HEK293 (cell line): ENCODE data around the gene CYP27A1.
A peak's percentile ranks its signal among the peaks of the same experiment; 100 is the strongest.

Experiments
- CTCF ChIA-PET: fragments of 350-600 bp; formaldehyde crosslinking; extraction: SDS; loops from one replicate; lab custom pipeline; 2021; ENCODE audit warnings: antibody characterized with exemption; lab: Yijun Ruan, JAX
- POLR2A ChIA-PET: fragments of 300-600 bp; formaldehyde crosslinking; extraction: SDS; loops from one replicate; lab custom pipeline; 2020; ENCODE audit warnings: antibody characterized with exemption, inconsistent platforms; lab: Yijun Ruan, JAX
- H3K27ac ChIP-seq: fragments of 200-500 bp; sonication (Bioruptor generic); 2 replicates; pipeline ENCODE4 v1.5.1; 2014; ENCODE audit warnings: low read depth, low read length, control low read depth, inconsistent platforms; ENCODE audit errors: extremely low read depth
- H3K36me3 ChIP-seq, 2 experiments: fragments of 200-500 bp in 1 of 2; sonication (Bioruptor generic) in 1 of 2; 1 replicate in 1 of 2; 2 replicates in 1 of 2; pipeline ENCODE4 v1.5.1; 2014 to 2017; ENCODE audit warnings: inconsistent platforms in 2 of 2, low read length in 2 of 2; ENCODE audit not compliant: control insufficient read depth in 2 of 2, insufficient read depth in 1 of 2
- H3K4me1 ChIP-seq: fragments of 200-500 bp; sonication (Bioruptor generic); 2 replicates; pipeline ENCODE4 v1.5.1; 2014; ENCODE audit warnings: mild to moderate bottlenecking, low read length, inconsistent platforms; ENCODE audit not compliant: control insufficient read depth, insufficient read depth
- H3K4me3 ChIP-seq: 2 replicates; pipeline ENCODE4 v1.5.1; 2011; ENCODE audit warnings: low read depth, mild to moderate bottlenecking, control low read depth, low read length, moderate library complexity
- H3K9me3 ChIP-seq: fragments of 200-500 bp; sonication (Bioruptor generic); 2 replicates; pipeline ENCODE4 v1.5.1; 2014; ENCODE audit warnings: low read depth, low read length, inconsistent platforms; ENCODE audit not compliant: control insufficient read depth, insufficient read depth
- BCL11A ChIP-seq: fragments of 450-650 bp; formaldehyde crosslinking; IDR thresholded peaks from 2 replicates; pipeline ENCODE4 v1.5.1; 2016; ENCODE audit warnings: low read depth, missing biosample characterization, missing genetic modification characterization
- GLIS1 ChIP-seq: fragments of 450-650 bp; formaldehyde crosslinking; IDR thresholded peaks from 2 replicates; pipeline ENCODE4 v1.5.1; 2016; ENCODE audit warnings: missing biosample characterization, missing genetic modification characterization
- INSM2 ChIP-seq: fragments of 450-650 bp; formaldehyde crosslinking; IDR thresholded peaks from 2 replicates; pipeline ENCODE4 v1.5.1; 2016; ENCODE audit warnings: missing biosample characterization, missing genetic modification characterization
- KLF16 ChIP-seq: fragments of 450-650 bp; formaldehyde crosslinking; IDR thresholded peaks from 2 replicates; pipeline ENCODE4 v1.5.1; 2017; ENCODE audit warnings: missing biosample characterization, missing genetic modification characterization
- KLF7 ChIP-seq: fragments of 450-650 bp; formaldehyde crosslinking; IDR thresholded peaks from 2 replicates; pipeline ENCODE4 v1.5.1; 2016; ENCODE audit warnings: missing biosample characterization, missing genetic modification characterization, borderline replicate concordance
- PRDM1 ChIP-seq: fragments of 450-650 bp; formaldehyde crosslinking; IDR thresholded peaks from 2 replicates; pipeline ENCODE4; 2016; ENCODE audit warnings: missing biosample characterization, missing genetic modification characterization
- ZBTB10 ChIP-seq: fragments of 450-650 bp; formaldehyde crosslinking; IDR thresholded peaks from 2 replicates; pipeline ENCODE4 v1.5.1; 2016; ENCODE audit warnings: missing biosample characterization, missing genetic modification characterization
- ZBTB44 ChIP-seq: fragments of 450-650 bp; IDR thresholded peaks from 2 replicates; pipeline ENCODE4 v1.5.1; 2018; ENCODE audit warnings: missing biosample characterization, mild to moderate bottlenecking, missing genetic modification characterization
- ZBTB49 ChIP-seq: fragments of 450-650 bp; formaldehyde crosslinking; IDR thresholded peaks from 2 replicates; pipeline ENCODE4 v1.5.1; 2016; ENCODE audit warnings: missing biosample characterization, missing genetic modification characterization, low read depth
- ZNF140 ChIP-seq: fragments of 450-650 bp; formaldehyde crosslinking; IDR thresholded peaks from 2 replicates; pipeline ENCODE4 v1.5.1; 2016; ENCODE audit warnings: missing biosample characterization, missing genetic modification characterization
- ZNF239 ChIP-seq: fragments of 450-650 bp; formaldehyde crosslinking; IDR thresholded peaks from 2 replicates; pipeline ENCODE4 v1.5.1; 2016; ENCODE audit warnings: missing biosample characterization, missing genetic modification characterization
- ZNF24 ChIP-seq: fragments of 450-650 bp; formaldehyde crosslinking; IDR thresholded peaks from 2 replicates; pipeline ENCODE4 v1.5.1; 2016; ENCODE audit warnings: missing biosample characterization, missing genetic modification characterization
- ZNF274 ChIP-seq, 2 experiments: fragments of 200-500 bp in 1 of 2; fragments of 450-650 bp in 1 of 2; sonication (Bioruptor generic) in 1 of 2; formaldehyde crosslinking in 1 of 2; IDR thresholded peaks; 2 replicates each; pipeline versions ENCODE4 v1.5.1 to v1.6.1; 2014 to 2016; ENCODE audit warnings: borderline replicate concordance in 1 of 2, inconsistent platforms in 1 of 2, low read length in 1 of 2, missing biosample characterization in 1 of 2, missing genetic modification characterization in 1 of 2
- ZNF324 ChIP-seq: fragments of 450-650 bp; formaldehyde crosslinking; IDR thresholded peaks from 2 replicates; pipeline ENCODE4 v1.5.1; 2016; ENCODE audit warnings: missing biosample characterization, missing genetic modification characterization
- ZNF354C ChIP-seq: fragments of 450-650 bp; formaldehyde crosslinking; IDR thresholded peaks from 2 replicates; pipeline ENCODE4 v1.5.1; 2016; ENCODE audit warnings: missing biosample characterization, missing genetic modification characterization, low read depth, borderline replicate concordance
- ZNF366 ChIP-seq: fragments of 450-650 bp; formaldehyde crosslinking; conservative IDR thresholded peaks from 2 replicates; pipeline ENCODE4 v1.5.1; 2016; ENCODE audit warnings: missing biosample characterization, missing genetic modification characterization
- ZNF416 ChIP-seq: fragments of 450-650 bp; formaldehyde crosslinking; IDR thresholded peaks from 2 replicates; pipeline ENCODE4 v1.5.1; 2016; ENCODE audit warnings: missing biosample characterization, missing genetic modification characterization
- ZNF530 ChIP-seq: fragments of 450-650 bp; formaldehyde crosslinking; IDR thresholded peaks from 2 replicates; pipeline ENCODE4 v1.5.1; 2016; ENCODE audit warnings: low read depth, missing biosample characterization, missing genetic modification characterization
- ZNF610 ChIP-seq: fragments of 450-650 bp; formaldehyde crosslinking; IDR thresholded peaks from 2 replicates; pipeline ENCODE4 v1.5.1; 2016; ENCODE audit warnings: missing biosample characterization, missing genetic modification characterization, borderline replicate concordance
- ZSCAN18 ChIP-seq: fragments of 450-650 bp; formaldehyde crosslinking; IDR thresholded peaks from 2 replicates; pipeline ENCODE4 v1.5.1; 2016; ENCODE audit warnings: missing biosample characterization, missing genetic modification characterization
- TF ChIP-seq, protein P1 (sequence below): fragments of 450-650 bp; formaldehyde crosslinking; IDR thresholded peaks from 2 replicates; pipeline ENCODE4 v1.5.1; 2016; ENCODE audit warnings: missing biosample characterization, missing genetic modification characterization, low read depth
- TF ChIP-seq, protein P2 (sequence below): fragments of 450-650 bp; formaldehyde crosslinking; IDR thresholded peaks from 2 replicates; pipeline ENCODE4 v1.5.1; 2016; ENCODE audit warnings: missing biosample characterization, missing genetic modification characterization

The CYP27A1 gene

DNA sequence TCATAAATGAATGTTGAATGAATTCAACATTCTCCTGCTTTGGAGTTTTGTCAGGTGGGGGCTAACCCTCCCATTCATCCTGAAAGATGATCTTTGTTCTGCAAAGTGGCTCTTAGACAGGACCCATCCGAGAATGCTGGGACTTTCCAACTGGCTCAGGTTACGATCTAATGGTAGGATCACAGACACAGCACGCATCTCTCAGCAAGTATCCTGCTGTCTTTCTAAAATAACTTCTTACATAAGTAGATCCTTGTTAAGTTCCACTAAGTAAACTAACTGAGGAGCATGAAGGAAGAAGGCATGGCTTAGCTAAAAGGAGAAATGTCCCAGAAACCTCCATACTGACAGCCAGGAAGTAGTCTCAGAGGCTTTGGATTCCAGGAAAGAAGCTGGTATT lies 23.7 kb downstream of the CYP27A1 start (continued):
- TF ChIP-seq ZSCAN18 = no peak
- no peak for TF ChIP-seq ZNF140 (tag by site-specific recombination)
- 0 out of 2 replicates have a peak, but pooled peaks have one; percentile 20 for TF ChIP-seq ZNF610 (tag by site-specific recombination)
- TF ChIP-seq, protein P1, sequence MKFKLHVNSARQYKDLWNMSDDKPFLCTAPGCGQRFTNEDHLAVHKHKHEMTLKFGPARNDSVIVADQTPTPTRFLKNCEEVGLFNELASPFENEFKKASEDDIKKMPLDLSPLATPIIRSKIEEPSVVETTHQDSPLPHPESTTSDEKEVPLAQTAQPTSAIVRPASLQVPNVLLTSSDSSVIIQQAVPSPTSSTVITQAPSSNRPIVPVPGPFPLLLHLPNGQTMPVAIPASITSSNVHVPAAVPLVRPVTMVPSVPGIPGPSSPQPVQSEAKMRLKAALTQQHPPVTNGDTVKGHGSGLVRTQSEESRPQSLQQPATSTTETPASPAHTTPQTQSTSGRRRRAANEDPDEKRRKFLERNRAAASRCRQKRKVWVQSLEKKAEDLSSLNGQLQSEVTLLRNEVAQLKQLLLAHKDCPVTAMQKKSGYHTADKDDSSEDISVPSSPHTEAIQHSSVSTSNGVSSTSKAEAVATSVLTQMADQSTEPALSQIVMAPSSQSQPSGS = no peak
- TF ChIP-seq ZNF416 (tag by site-specific recombination) = no peak
- TF ChIP-seq BCL11A = no peak
- TF ChIP-seq, all 188 proteins: peak for 8

GRCh38 chr2:218806346-218806978 lies 24.5 kb downstream of the CYP27A1 start:
- Histone ChIP-seq H3K4me1 (peaks cover 14% of the 10 kb centered on the region), H3K4me3 (no peak overlapping the region), H3K27ac (peak overlapping the region; percentile 72), H3K36me3 (no peaks in the 10 kb centered on the region), H3K9me3 (no peaks in the 10 kb centered on the region)
- ChIA-PET POLR2A (no interaction called here), CTCF (interaction anchor here (0.7 to 1.2 kb wide), 2 partner anchors 11 to 76 kb away, joined by 3 read pairs; no protein-coding TSS in a partner anchor)
- TF ChIP-seq ZNF239 (no peak), ZNF366 (tag by site-specific recombination) (peak; percentile 35), ZBTB44 (0 out of 2 replicates have a peak, but pooled peaks have one; percentile 31), ZNF324 (tag by site-specific recombination) (0 out of 2 replicates have a peak, but pooled peaks have one; percentile 56), ZNF530 (tag by site-specific recombination) (no peak), GLIS1 (peak; percentile 86), KLF16 (tag by site-specific recombination) (no peak), ZNF354C (tag by site-specific recombination) (no peak), KLF7 (tag by site-specific recombination) (no peak), ZBTB49 (tag by site-specific recombination) (no peak), ZNF274 (IDR thresholded peaks at IDR 0.05; ENCODE audit: low read length) (no peak), ZNF274 (tag by site-specific recombination; IDR thresholded peaks at IDR 0.05; ENCODE audit: borderline replicate concordance) (no peak), PRDM1 (no peak), ZNF24 (tag by site-specific recombination) (no peak; the same call in 1 of the 2 replicates), INSM2 (tag by site-specific recombination) (0 out of 2 replicates have a peak, but pooled peaks have one; percentile 28), ZBTB10 (tag by site-specific recombination) (no peak)
- TF ChIP-seq, protein P2, sequence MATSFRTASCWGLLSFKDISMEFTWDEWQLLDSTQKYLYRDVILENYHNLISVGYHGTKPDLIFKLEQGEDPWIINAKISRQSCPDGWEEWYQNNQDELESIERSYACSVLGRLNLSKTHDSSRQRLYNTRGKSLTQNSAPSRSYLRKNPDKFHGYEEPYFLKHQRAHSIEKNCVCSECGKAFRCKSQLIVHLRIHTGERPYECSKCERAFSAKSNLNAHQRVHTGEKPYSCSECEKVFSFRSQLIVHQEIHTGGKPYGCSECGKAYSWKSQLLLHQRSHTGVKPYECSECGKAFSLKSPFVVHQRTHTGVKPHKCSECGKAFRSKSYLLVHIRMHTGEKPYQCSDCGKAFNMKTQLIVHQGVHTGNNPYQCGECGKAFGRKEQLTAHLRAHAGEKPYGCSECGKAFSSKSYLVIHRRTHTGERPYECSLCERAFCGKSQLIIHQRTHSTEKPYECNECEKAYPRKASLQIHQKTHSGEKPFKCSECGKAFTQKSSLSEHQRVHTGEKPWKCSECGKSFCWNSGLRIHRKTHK (tag by site-specific recombination) = no peak
